Measurements from ENCODE around the gene RNASE1.
"Not testable (repeated sequence)": the region's sequence is repeated elsewhere in the genome, so short reads cannot be mapped to it uniquely, and the experiment has no call there.

RNASE1 gene

DNA sequence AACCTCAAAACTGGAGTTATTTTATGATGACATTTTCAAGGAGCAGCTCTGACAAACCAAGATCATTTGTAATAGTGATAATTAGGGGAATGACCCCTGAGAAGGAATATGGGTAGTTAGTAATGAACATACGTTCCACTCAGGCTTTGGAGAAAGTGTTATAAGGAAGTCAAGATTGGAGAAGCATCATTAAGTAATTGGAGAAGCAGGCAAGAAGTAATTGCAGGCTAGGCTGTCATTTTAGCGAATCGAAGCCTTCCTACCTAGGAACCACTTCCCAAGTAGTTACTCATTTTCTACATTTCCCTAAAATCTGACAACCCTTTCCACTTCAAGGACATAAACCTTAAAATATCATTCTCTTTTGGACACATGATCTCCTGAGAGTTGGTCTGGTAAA is 33.2 kb downstream of the RNASE1 start:
- DNase-seq (ENCODE audit: low spot score) = no peak
- TF ChIP-seq, protein P1, sequence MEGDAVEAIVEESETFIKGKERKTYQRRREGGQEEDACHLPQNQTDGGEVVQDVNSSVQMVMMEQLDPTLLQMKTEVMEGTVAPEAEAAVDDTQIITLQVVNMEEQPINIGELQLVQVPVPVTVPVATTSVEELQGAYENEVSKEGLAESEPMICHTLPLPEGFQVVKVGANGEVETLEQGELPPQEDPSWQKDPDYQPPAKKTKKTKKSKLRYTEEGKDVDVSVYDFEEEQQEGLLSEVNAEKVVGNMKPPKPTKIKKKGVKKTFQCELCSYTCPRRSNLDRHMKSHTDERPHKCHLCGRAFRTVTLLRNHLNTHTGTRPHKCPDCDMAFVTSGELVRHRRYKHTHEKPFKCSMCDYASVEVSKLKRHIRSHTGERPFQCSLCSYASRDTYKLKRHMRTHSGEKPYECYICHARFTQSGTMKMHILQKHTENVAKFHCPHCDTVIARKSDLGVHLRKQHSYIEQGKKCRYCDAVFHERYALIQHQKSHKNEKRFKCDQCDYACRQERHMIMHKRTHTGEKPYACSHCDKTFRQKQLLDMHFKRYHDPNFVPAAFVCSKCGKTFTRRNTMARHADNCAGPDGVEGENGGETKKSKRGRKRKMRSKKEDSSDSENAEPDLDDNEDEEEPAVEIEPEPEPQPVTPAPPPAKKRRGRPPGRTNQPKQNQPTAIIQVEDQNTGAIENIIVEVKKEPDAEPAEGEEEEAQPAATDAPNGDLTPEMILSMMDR (IDR thresholded peaks at IDR 0.05; ENCODE audit: extremely low read depth, missing control alignments) = no peak

DNA sequence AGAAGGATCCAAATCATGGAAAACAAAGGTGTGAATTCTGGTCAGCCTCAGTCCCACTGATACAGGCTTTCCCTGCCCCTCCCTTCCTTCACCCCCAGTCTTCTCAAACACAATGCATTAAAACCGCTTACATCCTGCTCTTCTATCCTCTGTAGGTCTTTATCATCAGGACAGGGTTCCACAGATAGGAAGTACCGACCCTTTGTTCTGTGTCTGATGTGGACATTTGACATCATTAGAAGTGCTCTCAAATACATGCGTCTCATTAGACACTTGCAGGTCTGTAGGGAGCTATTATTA is 34.1 kb downstream of the RNASE1 start:
- DNase-seq (ENCODE audit: low spot score) = no peak
- TF ChIP-seq, protein P1 (IDR thresholded peaks at IDR 0.05; ENCODE audit: extremely low read depth, missing control alignments) = no peak

DNA sequence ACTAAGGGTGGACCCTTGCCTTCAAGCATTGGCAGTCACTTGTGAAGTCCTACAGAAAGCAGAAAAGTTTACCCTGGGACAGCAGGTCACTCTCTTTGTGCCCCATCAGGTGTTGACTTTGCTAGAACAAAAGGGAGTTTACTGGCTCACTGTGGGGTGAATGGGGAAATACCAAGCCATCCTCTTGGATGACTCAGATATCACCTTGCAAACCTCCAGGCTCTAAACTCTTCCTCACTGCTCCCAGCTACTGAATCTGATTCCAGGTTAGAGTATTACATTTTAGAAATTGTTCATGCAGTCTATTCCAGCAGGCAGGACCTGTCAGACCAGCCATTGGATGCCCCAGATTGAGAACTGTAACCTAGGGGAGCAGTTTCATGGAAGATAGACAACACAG is 41.7 kb downstream of the RNASE1 start:
- DNase-seq (ENCODE audit: low spot score) = no peak
- TF ChIP-seq, protein P1 (IDR thresholded peaks at IDR 0.05; ENCODE audit: extremely low read depth, missing control alignments) = no peak

DNA sequence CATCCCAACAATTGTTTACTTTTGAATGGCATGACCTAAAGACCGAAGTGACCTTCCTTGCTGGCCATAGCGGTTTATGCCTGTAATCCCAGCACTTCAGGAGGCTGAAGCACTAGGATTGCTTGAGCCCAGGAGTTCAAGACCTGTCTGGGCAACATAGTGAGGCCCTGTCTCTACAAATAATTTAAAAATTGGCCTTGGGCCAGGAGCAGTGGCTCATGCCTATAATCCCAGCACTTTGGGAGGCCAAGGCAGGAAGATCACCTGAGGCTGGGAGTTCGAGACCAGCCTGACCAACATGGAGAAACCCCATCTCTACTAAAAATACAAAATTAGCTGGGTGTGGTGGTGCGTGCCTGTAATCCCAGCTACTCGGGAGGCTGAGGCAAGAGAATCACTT is 43.2 kb downstream of the RNASE1 start:
- not testable (repeated sequence) for DNase-seq (ENCODE audit: low spot score)

DNA sequence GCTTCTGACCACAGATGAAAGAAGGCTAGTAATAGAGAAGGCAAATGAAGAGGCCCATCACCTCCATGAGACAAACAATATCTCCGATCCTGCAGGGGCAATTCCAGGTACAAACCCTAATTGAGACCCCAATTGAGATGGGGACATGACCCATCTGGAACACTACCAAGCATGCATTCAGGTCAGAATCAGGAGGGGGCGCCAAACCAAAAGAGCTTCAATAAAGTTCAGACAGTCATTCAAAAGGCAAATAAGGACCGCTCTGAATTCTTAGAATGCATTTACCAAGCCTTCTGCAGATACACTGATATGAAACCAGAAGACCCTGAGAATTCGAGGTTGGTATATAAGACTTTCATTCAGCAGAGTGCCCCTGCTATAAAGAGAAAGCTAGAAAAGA is 44.7 kb downstream of the RNASE1 start:
- TF ChIP-seq, protein P1 (IDR thresholded peaks at IDR 0.05; ENCODE audit: extremely low read depth, missing control alignments) = peak; percentile 58
- DNase-seq (ENCODE audit: low spot score) = peak; percentile 18

DNA sequence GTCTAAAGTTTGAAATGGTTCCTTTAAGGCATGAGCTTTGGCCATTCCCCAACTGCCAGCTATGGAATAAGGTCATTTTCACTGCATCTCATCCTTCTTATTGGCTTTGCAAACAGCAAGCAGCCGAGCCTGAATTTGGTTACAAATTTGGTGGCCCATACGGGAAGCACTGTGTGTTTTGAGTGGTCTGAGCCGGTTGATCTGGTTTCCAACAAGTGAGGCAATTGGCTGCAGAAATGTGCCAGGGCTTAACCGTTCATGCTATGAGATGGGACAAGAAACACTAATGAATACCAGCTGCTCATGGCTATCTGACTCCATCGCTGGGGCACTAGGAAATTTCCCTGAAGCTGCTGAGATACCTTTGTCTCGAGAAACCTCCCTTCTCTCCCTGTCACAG is 47.6 kb downstream of the RNASE1 start:
- TF ChIP-seq, protein P1 (IDR thresholded peaks at IDR 0.05; ENCODE audit: extremely low read depth, missing control alignments) = no peak
- no peak for DNase-seq (ENCODE audit: low spot score)

DNA sequence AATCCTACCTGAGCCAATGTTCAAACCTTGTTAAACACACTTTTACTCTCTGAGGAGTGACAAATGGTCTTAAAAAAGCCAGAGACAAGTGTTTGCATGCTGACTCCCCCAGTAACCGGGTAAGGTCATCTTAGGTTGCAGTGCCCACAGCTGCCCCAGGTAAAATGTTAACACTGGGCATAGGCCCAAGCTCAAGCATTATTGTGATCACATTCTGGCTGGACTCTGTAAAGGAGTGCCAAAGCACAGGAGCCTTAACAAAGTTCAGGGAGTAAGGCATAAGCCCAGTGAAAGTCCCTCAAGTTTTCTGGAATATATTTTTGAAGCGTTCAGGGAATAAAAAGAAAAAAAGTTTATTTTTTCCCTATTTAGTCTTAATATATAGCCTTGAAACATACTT is 48.3 kb downstream of the RNASE1 start:
- no peak for DNase-seq (ENCODE audit: low spot score)
- TF ChIP-seq, protein P1 (IDR thresholded peaks at IDR 0.05; ENCODE audit: extremely low read depth, missing control alignments) = no peak

DNA sequence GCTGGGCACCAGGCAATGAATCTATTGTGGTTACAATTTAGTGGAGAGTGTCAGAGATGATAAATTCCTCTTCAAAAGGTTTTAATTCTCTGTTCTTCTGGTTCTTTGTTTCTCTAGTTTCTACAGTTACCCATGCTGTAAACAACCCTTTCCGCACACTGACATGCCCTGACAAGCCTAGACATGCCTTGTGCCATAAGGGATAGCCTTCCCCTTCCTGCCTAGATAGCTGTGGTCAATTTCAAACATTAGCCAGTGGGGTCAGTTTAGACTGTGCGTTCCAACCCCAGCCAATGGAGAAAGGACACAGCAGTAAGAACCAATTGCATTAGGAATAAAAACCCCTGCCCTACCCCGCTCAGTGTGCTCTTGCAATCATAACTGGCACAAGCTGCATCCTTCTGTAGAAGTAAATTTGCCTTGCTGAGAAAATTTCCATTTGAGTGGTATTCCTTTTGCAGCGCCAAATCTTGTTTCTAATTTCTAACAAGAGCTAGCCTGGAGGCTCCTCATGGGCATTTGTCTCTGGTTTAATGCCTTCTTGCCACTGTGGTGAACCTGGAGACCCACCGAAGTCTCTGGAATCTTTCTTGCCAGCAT is 50.6 kb downstream of the RNASE1 start:
- DNase-seq (ENCODE audit: low spot score) = no peak
- TF ChIP-seq, protein P1 (IDR thresholded peaks at IDR 0.05; ENCODE audit: extremely low read depth, missing control alignments) = no peak
